ENCODE results near the gene ASTN2.

DNA sequence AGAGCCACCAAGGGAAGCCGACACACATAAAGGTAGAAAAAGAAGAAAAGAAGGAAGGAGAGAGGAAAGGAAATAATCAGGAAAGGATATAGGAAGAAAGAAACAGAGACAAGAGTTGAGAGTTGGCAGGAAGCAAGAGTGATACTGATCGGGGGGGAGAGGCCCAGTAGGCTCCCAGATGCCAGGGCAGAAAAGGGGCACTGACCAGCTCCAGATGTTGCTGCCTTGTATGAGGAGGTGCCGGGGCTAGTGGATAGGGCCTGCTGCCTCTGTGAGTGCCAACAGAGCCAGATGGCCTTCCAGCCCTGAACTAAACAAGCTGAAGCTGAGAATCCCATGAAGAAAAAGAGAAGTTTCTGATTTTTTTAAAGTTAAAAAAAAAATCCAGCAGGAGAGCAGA is 809.8 kb downstream of the ASTN2 start:
- TF ChIP-seq POLR2A (IDR thresholded peaks at IDR 0.05; ENCODE audit: low read depth, low read length) = no peak
- TF ChIP-seq POLR2AphosphoS5 (IDR thresholded peaks at IDR 0.05; ENCODE audit: insufficient read depth, low read depth, low read length) = no peak
- TF ChIP-seq, protein P1, sequence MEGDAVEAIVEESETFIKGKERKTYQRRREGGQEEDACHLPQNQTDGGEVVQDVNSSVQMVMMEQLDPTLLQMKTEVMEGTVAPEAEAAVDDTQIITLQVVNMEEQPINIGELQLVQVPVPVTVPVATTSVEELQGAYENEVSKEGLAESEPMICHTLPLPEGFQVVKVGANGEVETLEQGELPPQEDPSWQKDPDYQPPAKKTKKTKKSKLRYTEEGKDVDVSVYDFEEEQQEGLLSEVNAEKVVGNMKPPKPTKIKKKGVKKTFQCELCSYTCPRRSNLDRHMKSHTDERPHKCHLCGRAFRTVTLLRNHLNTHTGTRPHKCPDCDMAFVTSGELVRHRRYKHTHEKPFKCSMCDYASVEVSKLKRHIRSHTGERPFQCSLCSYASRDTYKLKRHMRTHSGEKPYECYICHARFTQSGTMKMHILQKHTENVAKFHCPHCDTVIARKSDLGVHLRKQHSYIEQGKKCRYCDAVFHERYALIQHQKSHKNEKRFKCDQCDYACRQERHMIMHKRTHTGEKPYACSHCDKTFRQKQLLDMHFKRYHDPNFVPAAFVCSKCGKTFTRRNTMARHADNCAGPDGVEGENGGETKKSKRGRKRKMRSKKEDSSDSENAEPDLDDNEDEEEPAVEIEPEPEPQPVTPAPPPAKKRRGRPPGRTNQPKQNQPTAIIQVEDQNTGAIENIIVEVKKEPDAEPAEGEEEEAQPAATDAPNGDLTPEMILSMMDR (IDR thresholded peaks at IDR 0.05; ENCODE audit: extremely low read depth in 1 of 2, insufficient read depth in 1 of 2, low read depth in 1 of 2, low read length in 2 of 2) = no peak
- TF ChIP-seq EZH2 (IDR thresholded peaks at IDR 0.05; ENCODE audit: borderline replicate concordance, low read depth, low read length, severe bottlenecking) = no peak
- TF ChIP-seq MYC (IDR thresholded peaks at IDR 0.05; ENCODE audit: low read depth, low read length) = no peak
- TF ChIP-seq GATA2 (IDR thresholded peaks at IDR 0.05; ENCODE audit: insufficient read depth, insufficient read length, low read depth, low read length) = no peak

Data from endothelial cell of umbilical vein (primary cell).